ENCODE results near the gene FGF18. TPM values are rescaled to one million over a fixed set of nuclear protein-coding genes. Genes with fewer than 3 reads are reported as not detected.

Gene FGF18
- total and polyA plus RNA-seq, 9 of the 15 experiments (the other 6 are each of a cell fraction or from before 2014, with no cell fraction given) = 0.05 to 0.18 (median 0.11) TPM; not detected in 6

- H3K9me1 ChIP-seq (ENCODE audit: control insufficient read depth, insufficient read depth, low read length) = no peaks in the 10 kb centered on the region
- peak; percentile 43 to 63 (median 56) for DNase-seq (ENCODE audit: extremely low read depth in 1 of 4, low spot score in 3 of 4)
- in situ Hi-C loops (cut with MboI) = no loop called here
- peaks cover 0 to 5% of the 10 kb centered on the region in 2 experiments; a peak in 3 of 5 replicates for H3K4me1 ChIP-seq (replicated peaks in 1 of 2; ENCODE audit: control insufficient read depth in 2 of 2, insufficient read depth in 2 of 2, low read length in 2 of 2)
- H2AFZ ChIP-seq (ENCODE audit: low read depth, low read length) = 0 out of 2 replicates have a peak overlapping the region, but pooled peaks have one; percentile 30
- ChIA-PET POLR2A (no interaction called here), CTCF (ENCODE audit: low intra/inter-chr PET ratio) (no interaction called here)
- peak; percentile 86 for ATAC-seq
- peaks cover 0 to 14% of the 10 kb centered on the region in 2 experiments; a peak in 2 of 5 replicates for H3K27me3 ChIP-seq (ENCODE audit: control insufficient read depth in 2 of 2, insufficient read depth in 2 of 2, low read length in 2 of 2)
- H3K9ac ChIP-seq (ENCODE audit: insufficient read depth in 1 of 2, low read depth in 2 of 2, low read length in 2 of 2) = no peak overlapping the region
- no peaks in the 10 kb centered on the region for H3K9me3 ChIP-seq (replicated peaks; ENCODE audit: control insufficient read depth, insufficient read depth, low read depth, low read length)
- H4K20me1 ChIP-seq (replicated peaks; ENCODE audit: control insufficient read depth, insufficient read depth, low read length) = no peaks in the 10 kb centered on the region; the same call in 1 of the 2 replicates
- H3K27ac ChIP-seq (ENCODE audit: extremely low read depth, low read depth, low read length) = no peak overlapping the region
- BruUV-seq (replicated peaks) = no TSS peak
- peak; percentile 73 for FAIRE-seq
- no peaks in the 10 kb centered on the region for H3K79me2 ChIP-seq (ENCODE audit: control insufficient read depth, insufficient read depth, low read length)
- H3K4me3 ChIP-seq = no peak overlapping the region
- H3K36me3 ChIP-seq (ENCODE audit: control insufficient read depth, insufficient read depth, low read length) = no peaks in the 10 kb centered on the region
- intact Hi-C loops (cut with micrococcal nuclease) = no loop called here
- WGBS (ENCODE audit: insufficient coverage, low coverage, missing lambda C conversion rate) = 0% methylated on average over 2 of the region's 2 CpGs
- H3K4me2 ChIP-seq (ENCODE audit: insufficient read depth, low read length) = peak overlapping the region; percentile 38; the same call in 1 of the 2 replicates
- no peak for TF ChIP-seq KDM2B (CRISPR knock-in tag; IDR thresholded peaks at IDR 0.05)
- TF ChIP-seq THAP12 (CRISPR knock-in tag; IDR thresholded peaks at IDR 0.05) = no peak
- peak; percentile 47; the same call in 1 of the 2 replicates for TF ChIP-seq SMARCE1 (IDR thresholded peaks at IDR 0.05)
- no peak for TF ChIP-seq ZFP36 (IDR thresholded peaks at IDR 0.05; ENCODE audit: low read depth, low read length, partially characterized antibody)
- TF ChIP-seq U2AF1 (optimal IDR thresholded peaks at IDR 0.05; ENCODE audit: low read depth, low read length) = no peak
- TF ChIP-seq SRF (CRISPR knock-in tag; IDR thresholded peaks at IDR 0.05) = 0 out of 4 replicates have a peak, but pooled peaks of 1 of the 2 experiments have one; percentile 30
- no peak for TF ChIP-seq ZNF592 (IDR thresholded peaks at IDR 0.05)
- no peak for TF ChIP-seq ZNF124 (CRISPR knock-in tag; IDR thresholded peaks at IDR 0.05)
- no peak for TF ChIP-seq C11orf30 (IDR thresholded peaks at IDR 0.05; ENCODE audit: low read depth)
- TF ChIP-seq CBX3 (IDR thresholded peaks at IDR 0.05; ENCODE audit: borderline replicate concordance in 1 of 2, low read length in 2 of 2) = no peak
- no peak for TF ChIP-seq ZBTB7A (IDR thresholded peaks at IDR 0.05; ENCODE audit: borderline replicate concordance, control insufficient read depth, low read depth, low read length)
- peak; percentile 36; the same call in 1 of the 2 replicates for TF ChIP-seq GATA2 (CRISPR knock-in tag; IDR thresholded peaks at IDR 0.05)
- no peak for TF ChIP-seq BCOR (IDR thresholded peaks at IDR 0.05)
- TF ChIP-seq EGR1 (conservative IDR thresholded peaks at IDR 0.05) = no peak
- peak; percentile 75 for TF ChIP-seq TAL1 (IDR thresholded peaks at IDR 0.05)
- no peak for TF ChIP-seq ZNF12 (CRISPR knock-in tag; IDR thresholded peaks at IDR 0.05)
- no peak for TF ChIP-seq PREB (CRISPR knock-in tag; IDR thresholded peaks at IDR 0.05)
These were observed 57.7 kb downstream of the FGF18 start for GRCh38 chr5:171477101-171477500.
